Urothelium cell line (cell line): ENCODE measurements around the gene ALAD.

Experiments used
- DNase-seq: peaks from one replicate; pipeline ENCODE4 v3.0.0; 2011; ENCODE audit warnings: low spot score, mixed read lengths
- FAIRE-seq: peaks from 2 replicates; lab custom pipeline; 2011; peaks lifted over from hg19 to GRCh38; lab: Jason Lieb, UNC

Gene ALAD

GRCh38 chr9:113350107-113350661 lies 50.9 kb downstream of the ALAD start:
- FAIRE-seq (no peak), DNase-seq (no peak)

DNA sequence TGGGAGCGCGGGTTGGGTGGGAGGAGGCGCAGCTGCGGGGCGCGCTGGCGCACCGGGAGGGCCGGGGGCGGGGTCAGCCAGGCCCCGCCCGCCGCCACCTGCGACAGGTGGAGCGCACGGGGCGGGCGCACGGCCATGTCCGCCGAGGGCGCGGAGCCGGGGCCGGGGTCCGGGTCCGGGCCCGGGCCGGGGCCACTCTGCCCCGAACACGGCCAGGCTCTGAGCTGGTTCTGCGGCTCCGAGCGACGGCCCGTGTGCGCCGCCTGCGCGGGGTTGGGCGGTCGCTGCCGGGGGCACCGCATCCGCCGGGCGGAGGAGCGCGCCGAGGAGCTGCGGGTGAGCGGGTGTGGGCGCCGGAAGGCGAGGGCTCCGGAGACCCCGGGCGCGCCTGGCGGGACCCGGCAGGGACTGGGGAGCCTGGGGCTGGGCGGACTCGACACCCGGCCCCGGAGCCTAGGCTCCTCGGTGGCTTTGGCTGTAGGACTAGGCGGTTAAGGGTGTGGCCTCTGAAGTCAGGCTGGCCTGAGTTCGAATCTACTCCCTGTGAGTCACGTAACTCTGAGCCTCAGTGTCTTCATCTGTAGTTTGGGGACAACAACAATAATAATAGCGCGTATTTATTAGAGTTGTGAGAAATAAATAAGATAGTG lies 51.5 kb downstream of the ALAD start, which contains the start of gene BSPRY:
BSPRY (plus strand) TSS at position 97 of the 650 bp plus-strand sequence; CDS start at position 136, 39 bp downstream.
- FAIRE-seq, result no peak
- no peak for DNase-seq

GRCh38 chr9:113349066-113349444 lies 52.0 kb downstream of the ALAD start:
- no peak for DNase-seq
- FAIRE-seq, result no peak

GRCh38 chr9:113348437-113348836 lies 52.6 kb downstream of the ALAD start:
- no peak for FAIRE-seq
- no peak for DNase-seq

GRCh38 chr9:113345671-113346070 lies 55.4 kb downstream of the ALAD start:
- FAIRE-seq, result no peak

GRCh38 chr9:113345190-113345589 lies 55.9 kb downstream of the ALAD start:
- FAIRE-seq, result no peak
- DNase-seq, result no peak

More at GRCh38 chr9:113345671-113346070, 55.4 kb downstream of the ALAD start:
- DNase-seq, result no peak

- no peak for FAIRE-seq
- DNase-seq, result no peak
Measured at GRCh38 chr9:113343732-113344231, 57.3 kb downstream of the ALAD start.

DNA sequence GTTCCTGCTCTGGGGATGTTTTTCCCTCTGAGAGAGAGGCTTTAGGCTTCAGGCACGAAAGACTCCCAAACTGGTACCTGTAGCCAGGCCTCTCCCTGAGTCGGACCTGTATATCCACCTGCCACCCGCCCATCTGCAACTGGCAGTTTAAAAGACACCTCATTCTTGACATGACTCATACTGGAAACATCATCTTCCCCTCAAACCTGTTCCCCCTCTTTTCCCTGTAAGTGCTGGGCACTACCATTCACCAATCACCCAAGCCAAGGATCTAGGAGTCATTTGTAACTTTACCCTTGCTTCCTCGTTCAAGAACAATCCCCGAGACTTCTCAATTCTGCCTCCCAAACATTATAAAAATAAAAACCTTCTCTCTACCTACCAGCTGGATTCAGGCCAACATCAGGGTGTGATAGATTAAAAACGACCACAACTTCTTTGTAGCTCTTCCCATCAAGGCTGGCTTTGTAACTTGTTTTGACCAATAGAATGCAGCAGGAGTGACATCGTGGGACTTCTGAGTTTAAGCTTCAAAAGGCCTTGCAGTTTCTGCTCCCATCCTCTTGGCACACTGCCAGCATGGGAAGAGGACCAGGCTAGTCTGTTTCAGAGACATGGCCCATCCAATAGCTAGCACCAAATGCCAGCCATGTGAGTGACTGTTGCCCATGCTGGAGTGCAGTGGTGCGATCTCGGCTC lies 59.2 kb downstream of the ALAD start:
- DNase-seq (no peak), FAIRE-seq (no peak)

GRCh38 chr9:113340011-113340699 lies 60.9 kb downstream of the ALAD start, which contains the start of gene WDR31:
Gene WDR31, minus strand, starts transcription at chr9:113340275. Its CDS starts 8,253 bp downstream, at chr9:113332022.
- FAIRE-seq, result no peak
- peak; percentile 92 for DNase-seq

- DNase-seq (no peak), FAIRE-seq (no peak)
Measured at GRCh38 chr9:113337714-113338113, 63.4 kb downstream of the ALAD start.
